HG03139 (cell line): Measurements from ENCODE around the gene C6orf89.

Source experiments
- ATAC-seq: cut with Tn5 transposase; IDR thresholded peaks from one replicate; pipeline ENCODE4 v1.9.1; 2021; ENCODE audit not compliant: unreplicated experiment

Gene C6orf89

GRCh38 chr6:36967301-36967700, 81.5 kb downstream of the C6orf89 start:
- ATAC-seq = no peak

- no peak for ATAC-seq
Measured at GRCh38 chr6:36967757-36968156, 82.0 kb downstream of the C6orf89 start.

GRCh38 chr6:36968266-36968977, 82.7 kb downstream of the C6orf89 start:
- no peak for ATAC-seq

- ATAC-seq = no peak
Measured at GRCh38 chr6:36969240-36969691, 83.5 kb downstream of the C6orf89 start.

- no peak for ATAC-seq
Measured at GRCh38 chr6:36969988-36970891, 84.5 kb downstream of the C6orf89 start.

GRCh38 chr6:36970892-36971842, 85.4 kb downstream of the C6orf89 start:
- no peak for ATAC-seq

- ATAC-seq = no peak
Measured at GRCh38 chr6:36971921-36972673, 86.3 kb downstream of the C6orf89 start.

GRCh38 chr6:36973190-36973589, 87.4 kb downstream of the C6orf89 start:
- no peak for ATAC-seq

GRCh38 chr6:36973647-36974046, 87.9 kb downstream of the C6orf89 start:
- no peak for ATAC-seq

- ATAC-seq = no peak
Measured at GRCh38 chr6:36975231-36976006, 89.7 kb downstream of the C6orf89 start.

- ATAC-seq = no peak
Measured at GRCh38 chr6:36976007-36976264, 90.2 kb downstream of the C6orf89 start.

- ATAC-seq = no peak
Measured at GRCh38 chr6:36976509-36976908, 90.8 kb downstream of the C6orf89 start.

GRCh38 chr6:36976931-36977330, 91.2 kb downstream of the C6orf89 start:
- ATAC-seq = no peak

GRCh38 chr6:36977470-36977941, 91.8 kb downstream of the C6orf89 start:
- no peak for ATAC-seq
